H1 (cell line): ENCODE data around the gene GNAI1.

ENCODE experiments used
- EGR1 ChIP-seq: IDR thresholded peaks from 2 replicates; pipeline ENCODE4 v1.6.1; 2011; ENCODE audit warnings: low read depth, low read length, borderline replicate concordance
- HDAC2 ChIP-seq, 2 experiments: fragments of 300-600 bp in 1 of 2; sonication (generic) in 1 of 2; IDR thresholded peaks; 2 replicates each; pipeline ENCODE4 v1.6.1; 2011 to 2012; ENCODE audit warnings: low read depth in 2 of 2, low read length in 2 of 2, mild to moderate bottlenecking in 2 of 2, moderate library complexity in 2 of 2, borderline replicate concordance in 1 of 2, inconsistent platforms in 1 of 2
- POLR2AphosphoS5 ChIP-seq: IDR thresholded peaks from 2 replicates; pipeline ENCODE4 v1.6.1; 2011; ENCODE audit warnings: low read depth, low read length
- TF ChIP-seq, protein P1 (sequence below), 3 experiments: IDR thresholded peaks; 1 replicate in 2 of 3; 2 replicates in 1 of 3; pipeline versions ENCODE4 v1.5.1 to v1.6.1; 2011; ENCODE audit warnings: low read length in 3 of 3, mild to moderate bottlenecking in 3 of 3, inconsistent platforms in 2 of 3, low read depth in 1 of 3, moderate library complexity in 1 of 3; ENCODE audit not compliant: insufficient read depth in 1 of 3; ENCODE audit errors: control extremely low read depth in 1 of 3
- TF ChIP-seq, protein P2 (sequence below): IDR thresholded peaks from 2 replicates; pipeline ENCODE4 v1.6.1; 2012; ENCODE audit warnings: inconsistent platforms

DNA sequence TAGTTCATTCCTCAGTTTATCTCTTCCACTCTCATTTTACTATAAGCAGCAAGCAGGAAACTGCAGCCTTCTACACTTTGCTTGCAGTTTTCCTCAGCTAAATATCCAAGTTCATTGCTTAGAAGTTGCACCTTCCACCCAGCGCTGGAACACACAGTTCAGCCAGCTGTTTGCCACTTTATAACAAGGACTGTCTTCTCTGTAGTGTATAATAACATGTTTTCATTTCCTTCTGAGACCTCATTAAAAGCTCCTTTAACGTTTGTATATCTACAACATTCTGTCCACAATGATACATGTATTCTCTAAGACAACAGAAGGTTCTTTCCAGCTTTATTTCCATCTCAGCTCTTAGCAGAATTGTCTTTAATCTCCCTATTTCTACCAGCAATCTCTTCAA, 74.1 kb downstream of the GNAI1 start:
- TF ChIP-seq, protein P1, sequence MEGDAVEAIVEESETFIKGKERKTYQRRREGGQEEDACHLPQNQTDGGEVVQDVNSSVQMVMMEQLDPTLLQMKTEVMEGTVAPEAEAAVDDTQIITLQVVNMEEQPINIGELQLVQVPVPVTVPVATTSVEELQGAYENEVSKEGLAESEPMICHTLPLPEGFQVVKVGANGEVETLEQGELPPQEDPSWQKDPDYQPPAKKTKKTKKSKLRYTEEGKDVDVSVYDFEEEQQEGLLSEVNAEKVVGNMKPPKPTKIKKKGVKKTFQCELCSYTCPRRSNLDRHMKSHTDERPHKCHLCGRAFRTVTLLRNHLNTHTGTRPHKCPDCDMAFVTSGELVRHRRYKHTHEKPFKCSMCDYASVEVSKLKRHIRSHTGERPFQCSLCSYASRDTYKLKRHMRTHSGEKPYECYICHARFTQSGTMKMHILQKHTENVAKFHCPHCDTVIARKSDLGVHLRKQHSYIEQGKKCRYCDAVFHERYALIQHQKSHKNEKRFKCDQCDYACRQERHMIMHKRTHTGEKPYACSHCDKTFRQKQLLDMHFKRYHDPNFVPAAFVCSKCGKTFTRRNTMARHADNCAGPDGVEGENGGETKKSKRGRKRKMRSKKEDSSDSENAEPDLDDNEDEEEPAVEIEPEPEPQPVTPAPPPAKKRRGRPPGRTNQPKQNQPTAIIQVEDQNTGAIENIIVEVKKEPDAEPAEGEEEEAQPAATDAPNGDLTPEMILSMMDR (IDR thresholded peaks at IDR 0.05; ENCODE audit: control extremely low read depth in 1 of 3, insufficient read depth in 1 of 3, low read depth in 1 of 3, low read length in 3 of 3), result no peak
- TF ChIP-seq, protein P2, sequence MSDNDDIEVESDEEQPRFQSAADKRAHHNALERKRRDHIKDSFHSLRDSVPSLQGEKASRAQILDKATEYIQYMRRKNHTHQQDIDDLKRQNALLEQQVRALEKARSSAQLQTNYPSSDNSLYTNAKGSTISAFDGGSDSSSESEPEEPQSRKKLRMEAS, result no peak
- TF ChIP-seq POLR2AphosphoS5, result no peak
- TF ChIP-seq EGR1, result no peak
- TF ChIP-seq HDAC2 (IDR thresholded peaks at IDR 0.05; ENCODE audit: borderline replicate concordance in 1 of 2, low read depth in 2 of 2, low read length in 2 of 2), result no peak
